GM12875 (cell line): ENCODE data around the gene RTL5.

Experiments
- H3K4me3 ChIP-seq: one replicate; pipeline ENCODE4 v1.5.1; 2011; ENCODE audit warnings: low read depth, low read length, control low read depth
- CTCF ChIP-seq: IDR thresholded peaks from 2 replicates; pipeline ENCODE4 v1.5.1; 2011; ENCODE audit warnings: low read depth, mild to moderate bottlenecking, control low read depth, inconsistent platforms, low read length, moderate library complexity, borderline replicate concordance; ENCODE audit not compliant: insufficient read depth

The RTL5 gene

GRCh38 chrX:72089254-72089653, 42.5 kb downstream of the RTL5 start:
- no peak overlapping the region for H3K4me3 ChIP-seq
- no peak for TF ChIP-seq CTCF

- no peak overlapping the region for H3K4me3 ChIP-seq
- no peak for TF ChIP-seq CTCF
Measured at GRCh38 chrX:72088761-72089160, 43.0 kb downstream of the RTL5 start.

GRCh38 chrX:72086995-72087394, 44.7 kb downstream of the RTL5 start:
- no peak for TF ChIP-seq CTCF
- no peak overlapping the region for H3K4me3 ChIP-seq

GRCh38 chrX:72084114-72084513, 47.6 kb downstream of the RTL5 start:
- H3K4me3 ChIP-seq, result no peak overlapping the region
- no peak for TF ChIP-seq CTCF

GRCh38 chrX:72083291-72083690, 48.4 kb downstream of the RTL5 start:
- H3K4me3 ChIP-seq, result no peak overlapping the region
- TF ChIP-seq CTCF, result no peak

- H3K4me3 ChIP-seq, result no peak overlapping the region
- no peak for TF ChIP-seq CTCF
Measured at GRCh38 chrX:72081605-72082320, 50.0 kb downstream of the RTL5 start.

GRCh38 chrX:72080800-72081199, 50.9 kb downstream of the RTL5 start:
- H3K4me3 ChIP-seq, result no peak overlapping the region
- no peak for TF ChIP-seq CTCF
